DMS153 treated with DMSO at 0.1 percent for 48 hours (cell line): Measurements from ENCODE around the gene TMEM95.
A peak's percentile ranks its signal among the peaks of the same experiment; 100 is the strongest.

Experiments
- DNase-seq: peaks from one replicate; lab custom pipeline; 2025; ENCODE audit not compliant: unreplicated experiment; lab: John Stamatoyannopoulos, UW

Gene TMEM95

DNA sequence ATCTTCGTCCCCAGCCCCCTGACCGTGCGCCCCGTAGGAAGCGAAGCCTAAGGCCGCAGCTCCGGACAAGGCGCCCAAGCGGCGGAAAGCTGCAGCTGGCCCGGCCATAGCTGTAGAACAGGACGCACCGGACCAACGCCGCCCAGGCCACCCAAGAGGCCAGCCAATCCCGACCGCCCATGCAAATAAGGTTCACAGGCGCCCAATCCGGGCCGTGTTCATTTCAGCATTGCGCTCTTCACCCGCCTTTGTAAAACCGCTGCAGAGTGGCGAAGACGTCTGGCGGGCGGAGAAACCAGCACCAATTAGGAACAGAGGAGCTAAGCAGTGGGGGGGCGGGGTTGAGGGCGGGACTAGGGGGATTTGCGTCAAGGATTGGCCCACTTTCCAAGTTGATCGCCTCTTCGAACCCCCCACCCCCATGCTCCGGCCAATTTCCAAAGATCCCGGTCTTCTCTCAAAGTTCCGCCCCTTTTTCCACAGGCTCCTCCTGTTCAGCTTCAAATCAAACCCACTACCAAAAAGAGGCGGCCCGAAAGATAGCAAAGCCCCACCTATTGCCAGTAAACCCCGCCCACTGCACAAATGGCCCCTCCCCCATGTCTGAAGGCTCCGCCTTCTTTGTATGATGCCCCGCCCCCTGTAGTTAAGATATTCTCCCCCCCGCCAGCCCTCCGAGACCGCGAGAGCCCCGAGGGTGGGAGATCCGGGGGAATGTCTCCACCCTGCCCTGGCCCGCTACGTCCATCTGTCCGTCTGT is 49.2 kb downstream of the TMEM95 start, which contains the start of gene TMEM256:
Gene TMEM256 (minus strand): TSS at position 121 of the 760 bp plus-strand sequence. CDS start 13 bp downstream, at position 108.
- peak; percentile 78 for DNase-seq

DNA sequence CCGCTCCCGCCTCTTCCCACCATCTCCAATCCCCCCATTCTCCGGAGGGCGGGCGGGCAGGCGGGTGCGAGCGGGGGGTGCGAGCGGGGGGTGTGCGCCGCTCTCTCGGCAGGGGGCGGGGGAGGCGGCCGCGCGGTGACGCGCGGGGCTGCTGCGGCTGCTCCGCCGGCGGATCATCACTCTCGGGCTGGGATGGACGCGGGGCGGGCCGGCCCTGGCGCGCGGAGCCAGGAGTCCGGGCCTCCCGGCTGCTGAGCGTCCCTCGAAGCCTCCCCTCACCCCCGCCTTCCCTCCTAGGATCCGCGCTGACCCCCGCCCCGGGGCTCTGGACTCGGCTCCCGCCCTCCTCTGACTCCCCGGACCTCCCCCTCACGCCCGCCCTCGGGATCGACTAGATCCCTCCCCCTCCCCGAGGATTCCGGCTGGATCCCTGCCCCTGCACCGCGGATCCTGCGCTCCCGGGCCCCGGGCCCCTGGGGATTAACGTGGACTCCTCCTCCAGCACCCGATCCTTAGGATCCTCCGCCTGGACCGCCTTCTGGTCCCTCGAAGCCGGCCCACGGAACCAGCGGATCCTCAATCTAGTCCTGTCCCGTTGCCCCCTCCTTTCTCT is 49.9 kb downstream of the TMEM95 start:
- no peak for DNase-seq

DNA sequence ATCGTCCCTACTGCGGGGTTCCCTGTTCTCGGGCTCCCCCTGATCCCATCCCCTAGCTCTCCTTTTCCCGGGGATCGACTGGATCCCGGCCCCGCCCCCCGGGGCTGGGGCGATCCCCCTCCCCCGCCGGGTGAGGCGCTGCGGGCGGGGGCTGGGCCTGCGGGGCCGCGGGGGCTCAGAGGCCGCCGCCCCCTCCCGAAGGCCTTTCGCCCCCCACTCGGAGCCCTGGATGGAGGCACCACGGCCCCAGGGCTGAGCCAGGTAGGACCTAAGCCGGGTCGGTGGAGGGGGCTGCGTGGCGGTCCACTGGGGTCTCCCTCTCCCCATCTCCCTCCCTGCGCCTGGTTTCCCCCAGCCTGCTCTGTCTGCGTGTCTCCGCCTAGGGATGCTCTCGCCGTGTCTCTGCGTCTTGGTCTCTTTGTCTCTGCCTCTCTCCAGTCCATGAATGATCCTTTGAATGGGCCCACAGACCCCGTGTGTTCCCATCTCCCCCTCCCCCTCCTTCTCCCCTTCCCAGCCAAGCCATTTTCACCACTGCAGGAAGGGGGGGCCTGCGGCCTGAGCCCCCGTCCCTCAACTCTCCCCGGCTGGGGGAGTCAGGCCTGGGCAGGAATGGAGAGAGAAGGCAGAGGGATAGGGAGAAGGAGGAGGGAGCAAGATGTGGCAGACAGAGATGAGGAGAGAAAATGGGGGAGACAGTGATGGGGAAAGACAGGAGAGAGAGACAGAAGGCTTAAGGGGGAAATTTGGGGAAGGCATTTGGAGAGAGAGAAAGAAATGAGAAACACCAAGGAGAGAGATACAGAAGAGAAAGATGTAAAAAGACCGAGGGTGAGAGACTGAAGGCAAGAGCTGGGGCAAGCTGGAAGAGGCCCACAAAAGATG is 50.6 kb downstream of the TMEM95 start:
- no peak for DNase-seq

DNA sequence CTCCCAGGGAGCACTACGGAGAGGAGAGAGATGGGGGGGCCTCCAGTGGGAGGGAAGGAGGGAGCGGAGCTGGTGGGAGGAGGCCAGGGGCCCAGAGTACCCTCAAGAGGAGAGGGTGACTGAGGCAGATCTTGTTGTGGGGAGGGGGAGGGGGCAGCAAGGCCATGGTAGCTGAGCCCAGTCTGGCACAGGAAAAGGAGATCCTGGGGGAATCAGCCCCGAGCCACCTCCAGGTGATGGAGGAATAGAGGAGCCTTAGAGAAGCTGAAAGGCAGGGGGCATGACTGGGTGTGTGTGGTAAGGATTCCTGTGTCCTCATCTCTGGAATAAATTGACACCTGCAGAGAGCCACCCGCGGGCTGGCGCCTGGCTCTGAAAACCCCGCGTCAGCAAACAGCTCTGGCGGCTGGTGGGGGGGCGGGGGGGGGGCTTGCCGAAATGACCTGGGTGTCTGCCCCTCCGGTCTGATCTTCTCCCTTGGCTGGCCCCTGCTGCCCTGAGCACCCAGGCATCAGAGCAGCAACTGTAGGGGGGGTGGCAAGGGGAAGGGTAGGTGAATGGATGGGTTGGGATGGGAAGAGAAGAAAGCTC is 51.4 kb downstream of the TMEM95 start:
- no peak for DNase-seq
